ENCODE results near the gene SP1. TPM values are rescaled to one million over a fixed set of nuclear protein-coding genes. Genes with fewer than 3 reads are reported as not detected.

Gene SP1
- 40.3 and 62.7 TPM in 2 replicates for total RNA-seq

GRCh38 chr12:53380104-53380793, at the start of gene SP1:
Gene SP1, plus strand, starts transcription at chr12:53380176. Its CDS starts 116 bp downstream, at chr12:53380292.

GRCh38 chr12:53336181-53336681, 43.7 kb upstream of the SP1 start, which contains the start of gene SP7:
Gene SP7, minus strand, starts transcription at chr12:53336354. Its CDS starts 708 bp downstream, at chr12:53335646.

GRCh38 chr12:53423597-53423996, 43.6 kb downstream of the SP1 start, which contains the start of gene AMHR2:
Gene AMHR2, plus strand, starts transcription at chr12:53423855. Its CDS starts 80 bp downstream, at chr12:53423935.

GRCh38 chr12:53441040-53441833, 61.3 kb downstream of the SP1 start, which contains the start of gene PRR13:
Gene PRR13, plus strand, starts transcription at chr12:53441734. Its CDS starts 981 bp downstream, at chr12:53442715.

GRCh38 chr12:53451661-53452158, 71.7 kb downstream of the SP1 start, which contains the start of gene PCBP2:
Gene PCBP2, plus strand, starts transcription at chr12:53452102. Its CDS starts 2,699 bp downstream, at chr12:53454801.

Other genes with a start within 250 kb of the SP1 start
- gene ZNF740, start 199.5 kb upstream of the SP1 start, total RNA-seq = 8.6 and 15.5 TPM in 2 replicates
- 3.5 and 5.9 TPM in 2 replicates for gene CSAD, start 199.3 kb upstream of the SP1 start, total RNA-seq
- under 0.01 and 0.29 TPM in 2 replicates for gene ITGB7, start 172.9 kb upstream of the SP1 start, total RNA-seq
- 18.2 and 23.9 TPM in 2 replicates for gene RARG, start 148.0 kb upstream of the SP1 start, total RNA-seq
- gene ESPL1, start 111.9 kb upstream of the SP1 start, total RNA-seq = 0.66 and 19.0 TPM in 2 replicates
- 180 and 363 TPM in 2 replicates for gene PFDN5, start 84.6 kb upstream of the SP1 start, total RNA-seq
- 53.1 and 74.2 TPM in 2 replicates for gene MYG1, start 80.5 kb upstream of the SP1 start, total RNA-seq
- gene AAAS, start 58.6 kb upstream of the SP1 start, total RNA-seq = 39.4 and 64.6 TPM in 2 replicates
- gene SP7, start 43.8 kb upstream of the SP1 start, total RNA-seq = not detected in 2 replicates
- gene AMHR2, start 43.7 kb downstream of the SP1 start, total RNA-seq = 0.44 TPM in 1 of 2 replicates, not detected in the other
- 58.6 and 60.4 TPM in 2 replicates for gene PRR13, start 61.6 kb downstream of the SP1 start, total RNA-seq
- 257 and 391 TPM in 2 replicates for gene PCBP2, start 71.9 kb downstream of the SP1 start, total RNA-seq
- gene MAP3K12, start 119.3 kb downstream of the SP1 start, total RNA-seq = 38.5 and 50.6 TPM in 2 replicates
- gene TARBP2, start 121.1 kb downstream of the SP1 start, total RNA-seq = 53.4 and 65.9 TPM in 2 replicates
- gene NPFF, start 127.3 kb downstream of the SP1 start, total RNA-seq = not detected in 2 replicates
- gene ATF7, start 246.2 kb downstream of the SP1 start, total RNA-seq = 10.3 and 11.9 TPM in 2 replicates